ENCODE results near the gene NFATC1. TPM values are rescaled to one million over a fixed set of nuclear protein-coding genes. Genes with fewer than 3 reads are reported as not detected.

The NFATC1 gene
- total RNA-seq, 1 donor from 2014 or later: 7.1 TPM

DNA sequence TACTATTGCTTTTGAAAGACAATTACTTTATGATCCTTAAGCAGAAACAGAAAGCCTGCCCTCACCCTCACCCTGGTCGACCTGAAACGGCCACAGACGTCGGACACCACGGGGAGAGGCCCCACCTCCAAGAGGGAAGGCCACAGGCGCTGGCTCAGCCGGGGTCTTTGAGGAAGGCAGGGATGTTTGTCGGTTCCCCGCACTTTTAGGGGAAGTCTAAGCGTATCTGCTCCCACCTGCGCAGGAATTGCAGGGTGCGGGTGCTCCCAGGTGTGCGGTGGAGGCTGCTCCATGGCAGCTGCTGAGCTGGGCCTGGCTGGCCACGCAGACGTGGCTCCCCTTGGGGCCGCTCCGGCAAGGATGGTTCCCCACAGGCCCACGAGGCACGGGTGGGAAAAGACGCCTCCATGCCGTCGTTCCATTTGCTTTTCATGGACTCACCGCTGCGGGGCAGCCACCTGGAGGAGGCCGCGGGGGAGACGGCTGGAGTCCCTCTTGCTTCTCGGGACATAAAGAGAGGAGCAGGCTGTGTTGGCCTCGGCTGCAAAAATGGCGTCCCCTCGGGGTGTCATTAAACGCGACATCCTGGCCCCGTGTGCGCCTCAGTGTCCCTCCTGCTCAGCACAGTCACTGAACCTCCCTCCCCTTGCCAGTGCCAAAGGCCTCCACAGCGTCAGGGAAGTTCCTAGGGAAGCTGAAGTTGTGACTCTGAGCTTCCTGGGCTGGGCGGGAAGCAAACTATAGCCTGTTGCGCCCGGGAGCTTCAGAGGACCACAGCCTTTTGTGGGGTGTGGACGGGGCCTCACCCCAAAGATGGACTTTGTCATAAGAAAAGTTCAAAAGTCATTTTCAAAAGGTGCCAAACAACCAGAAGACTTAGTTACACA is 63.4 kb downstream of the NFATC1 start:
- no peaks in the 10 kb centered on the region for H3K9me3 Mint-ChIP-seq (ENCODE audit: low read depth)
- no peak for TF ChIP-seq CTCF (IDR thresholded peaks at IDR 0.05)
- no peak for DNase-seq (ENCODE audit: low spot score)
- H3K4me3 Mint-ChIP-seq (ENCODE audit: unreplicated experiment): peak overlapping the region; percentile 41
- H3K4me1 Mint-ChIP-seq (ENCODE audit: low read depth): peaks cover 31% of the 10 kb centered on the region
- H3K27me3 Mint-ChIP-seq (ENCODE audit: low read depth): no peaks in the 10 kb centered on the region
- no peaks in the 10 kb centered on the region for H3K36me3 Mint-ChIP-seq (ENCODE audit: low read depth)
- H3K27ac Mint-ChIP-seq (ENCODE audit: unreplicated experiment): peak overlapping the region; percentile 85

GRCh38 chr18:79459946-79460480 is 64.3 kb downstream of the NFATC1 start:
- TF ChIP-seq CTCF (IDR thresholded peaks at IDR 0.05): no peak
- Mint-ChIP-seq H3K27me3 (ENCODE audit: low read depth) (no peaks in the 10 kb centered on the region), H3K9me3 (ENCODE audit: low read depth) (no peaks in the 10 kb centered on the region), H3K27ac (ENCODE audit: unreplicated experiment) (peak overlapping the region; percentile 85), H3K4me3 (ENCODE audit: unreplicated experiment) (peak overlapping the region; percentile 30), H3K36me3 (ENCODE audit: low read depth) (peaks cover 1% of the 10 kb centered on the region), H3K4me1 (ENCODE audit: low read depth) (peaks cover 30% of the 10 kb centered on the region)
- DNase-seq (ENCODE audit: low spot score): no peak

GRCh38 chr18:79460481-79461300 is 65.0 kb downstream of the NFATC1 start:
- Mint-ChIP-seq H3K27me3 (ENCODE audit: low read depth) (no peaks in the 10 kb centered on the region), H3K4me1 (ENCODE audit: low read depth) (peaks cover 35% of the 10 kb centered on the region), H3K36me3 (ENCODE audit: low read depth) (peaks cover 2% of the 10 kb centered on the region), H3K27ac (ENCODE audit: unreplicated experiment) (peak overlapping the region; percentile 85), H3K4me3 (ENCODE audit: unreplicated experiment) (no peak overlapping the region), H3K9me3 (ENCODE audit: low read depth) (no peaks in the 10 kb centered on the region)
- DNase-seq (ENCODE audit: low spot score): no peak
- no peak for TF ChIP-seq CTCF (IDR thresholded peaks at IDR 0.05)

GRCh38 chr18:79461627-79462026 is 65.9 kb downstream of the NFATC1 start:
- peaks cover 39% of the 10 kb centered on the region for H3K4me1 Mint-ChIP-seq (ENCODE audit: low read depth)
- TF ChIP-seq CTCF (IDR thresholded peaks at IDR 0.05): no peak
- H3K27ac Mint-ChIP-seq (ENCODE audit: unreplicated experiment): no peak overlapping the region

DNA sequence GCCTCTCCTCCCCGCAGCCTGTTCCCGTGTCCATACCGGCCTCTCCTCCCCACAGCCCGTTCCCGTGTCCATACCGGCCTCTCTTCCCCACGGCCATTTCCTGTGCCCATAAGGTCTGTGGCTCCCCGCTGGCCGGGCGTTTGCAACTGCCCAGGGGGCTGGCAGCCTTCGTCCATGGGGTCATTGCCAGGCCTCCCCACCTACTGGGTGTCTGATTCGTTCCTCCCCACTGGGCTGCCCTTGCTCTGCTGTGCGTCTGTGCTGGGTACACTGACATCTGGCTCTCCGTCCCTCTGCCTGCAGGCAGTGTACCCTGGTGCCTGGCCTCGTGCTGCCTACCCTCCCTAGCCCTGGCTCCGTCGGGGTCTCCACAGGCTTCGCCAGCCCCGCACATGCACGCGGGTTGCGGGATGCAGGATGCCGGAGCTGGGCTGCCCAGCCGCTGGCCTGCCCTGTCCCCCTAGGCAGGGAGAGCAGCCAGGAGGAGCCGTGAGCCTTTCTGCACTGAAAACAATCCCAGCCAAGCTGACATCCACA is 67.8 kb downstream of the NFATC1 start:
- no peak for TF ChIP-seq CTCF (IDR thresholded peaks at IDR 0.05)
- no peaks in the 10 kb centered on the region for H3K27me3 Mint-ChIP-seq (ENCODE audit: low read depth)
- no peak overlapping the region for H3K27ac Mint-ChIP-seq (ENCODE audit: unreplicated experiment)
- no peak overlapping the region for H3K4me3 Mint-ChIP-seq (ENCODE audit: unreplicated experiment)
- H3K9me3 Mint-ChIP-seq (ENCODE audit: low read depth): no peaks in the 10 kb centered on the region
- DNase-seq (ENCODE audit: low spot score): no peak
- peaks cover 38% of the 10 kb centered on the region for H3K4me1 Mint-ChIP-seq (ENCODE audit: low read depth)
- H3K36me3 Mint-ChIP-seq (ENCODE audit: low read depth): peaks cover 4% of the 10 kb centered on the region

More at GRCh38 chr18:79461627-79462026, 65.9 kb downstream of the NFATC1 start:
- no peaks in the 10 kb centered on the region for H3K27me3 Mint-ChIP-seq (ENCODE audit: low read depth)
- no peak overlapping the region for H3K4me3 Mint-ChIP-seq (ENCODE audit: unreplicated experiment)
- no peaks in the 10 kb centered on the region for H3K9me3 Mint-ChIP-seq (ENCODE audit: low read depth)
- no peak for DNase-seq (ENCODE audit: low spot score)
- H3K36me3 Mint-ChIP-seq (ENCODE audit: low read depth): peaks cover 2% of the 10 kb centered on the region

All from chondrocyte (in vitro differentiated cells).